HG03175 (cell line): Measurements from ENCODE around the gene KRT86.

Source experiments
- ATAC-seq: cut with Tn5 transposase; IDR thresholded peaks from one replicate; pipeline ENCODE4 v1.9.1; 2021; ENCODE audit warnings: mild to moderate bottlenecking, moderate library complexity; ENCODE audit not compliant: unreplicated experiment

KRT86 gene

DNA sequence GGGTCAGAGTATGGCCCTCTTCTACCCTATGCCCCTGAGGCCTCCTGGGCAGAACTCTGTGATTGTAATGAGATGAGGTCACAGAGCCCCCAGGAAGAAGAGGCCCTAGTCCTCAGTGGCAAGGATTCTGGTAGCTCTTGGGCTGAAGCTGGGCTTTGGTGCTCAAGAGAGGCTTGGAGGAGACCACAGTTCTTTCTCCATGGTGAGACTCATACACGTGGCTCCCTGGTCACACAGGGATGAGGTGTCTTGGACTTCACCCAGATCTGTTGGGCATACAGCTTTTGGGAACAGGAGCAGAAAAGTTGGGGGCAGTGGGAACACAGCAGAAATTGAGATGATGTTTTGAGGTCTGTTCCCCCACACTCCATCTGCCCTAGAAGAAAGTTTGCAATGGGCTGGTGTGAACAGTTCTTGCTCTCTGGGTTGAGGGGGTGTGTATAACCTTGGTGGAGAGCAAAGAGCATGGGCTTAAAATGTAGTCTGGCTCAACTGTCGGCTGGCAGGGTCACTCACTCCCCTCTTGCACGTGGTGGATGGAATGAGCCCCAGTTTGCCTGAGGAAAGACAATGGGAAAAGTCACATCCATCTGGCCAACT lies at the start of gene KRT86:
Gene KRT86, plus strand, starts transcription at position 125 of the 600 bp plus-strand sequence. CDS start 27,272 bp downstream, outside the sequence.
- no peak for ATAC-seq

GRCh38 chr12:52225752-52226151 lies 48.7 kb upstream of the KRT86 start:
- no peak for ATAC-seq

DNA sequence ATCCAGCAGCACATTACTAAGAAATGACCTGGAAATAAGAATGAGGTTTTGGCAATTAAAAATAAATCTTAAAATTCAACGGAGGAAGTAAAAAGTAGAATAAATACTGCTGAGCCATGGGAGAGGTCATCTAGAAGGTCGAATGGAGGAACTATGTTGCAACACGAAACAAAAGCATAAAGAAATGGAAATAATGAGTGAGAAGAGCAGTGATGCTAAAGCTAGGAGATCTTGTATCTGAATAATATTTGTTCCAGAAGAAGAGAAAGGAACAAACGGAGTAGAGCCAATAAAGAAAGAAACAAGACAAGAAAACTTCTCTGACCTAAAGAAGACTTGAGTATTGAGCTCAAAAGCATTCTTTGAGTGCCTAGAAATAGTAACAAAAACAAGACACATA lies 48.0 kb upstream of the KRT86 start:
- ATAC-seq, result no peak

DNA sequence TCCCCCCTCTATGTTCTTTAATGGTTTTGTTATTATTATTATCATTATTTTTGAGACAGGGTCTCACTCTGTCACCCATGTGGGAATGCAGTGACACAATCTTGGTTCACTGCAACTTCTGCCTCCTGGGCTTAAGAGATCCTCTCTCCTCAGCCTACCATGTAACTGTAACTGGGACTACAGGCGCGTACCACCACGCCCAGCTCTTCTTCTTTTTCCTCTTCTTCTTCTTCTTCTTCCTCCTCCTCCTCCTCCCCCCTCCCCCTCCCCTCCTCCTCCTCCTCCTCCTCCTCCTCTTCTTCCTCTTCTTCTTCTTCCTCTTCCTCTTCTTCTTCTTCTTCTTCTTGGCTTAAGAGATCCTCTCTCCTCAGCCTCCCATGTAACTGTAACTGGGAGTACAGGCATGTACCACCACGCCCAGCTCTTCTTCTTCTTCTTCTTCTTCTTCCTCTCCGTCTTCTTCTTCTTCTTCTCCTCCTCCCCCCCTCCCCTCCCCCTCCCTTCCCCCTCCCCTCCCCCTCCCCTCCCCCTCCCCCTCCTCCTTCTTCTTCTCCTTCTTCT lies 46.8 kb upstream of the KRT86 start:
- no peak for ATAC-seq

DNA sequence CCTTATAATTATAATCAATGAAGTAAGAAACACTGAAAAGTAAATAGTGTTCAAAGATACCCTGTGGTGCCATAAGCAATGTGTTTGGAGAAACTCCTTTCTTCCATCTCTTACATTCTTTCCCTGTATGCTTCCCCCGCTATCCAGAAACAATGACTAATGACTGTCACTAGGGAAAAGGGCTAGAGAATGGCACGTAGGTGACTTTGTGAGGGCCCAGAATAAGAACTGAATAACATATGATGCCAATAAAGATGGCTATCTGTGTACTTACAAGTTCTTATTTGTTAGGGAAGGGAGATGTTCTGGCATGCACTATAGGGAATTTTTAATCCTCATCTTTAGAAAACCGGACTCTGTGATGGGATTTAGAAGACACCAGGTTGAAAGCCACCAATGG lies 46.1 kb upstream of the KRT86 start:
- no peak for ATAC-seq

- no peak for ATAC-seq
Observed at GRCh38 chr12:52228931-52229330, 45.5 kb upstream of the KRT86 start.

- ATAC-seq, result no peak
Observed at GRCh38 chr12:52229836-52230343, 44.6 kb upstream of the KRT86 start.

DNA sequence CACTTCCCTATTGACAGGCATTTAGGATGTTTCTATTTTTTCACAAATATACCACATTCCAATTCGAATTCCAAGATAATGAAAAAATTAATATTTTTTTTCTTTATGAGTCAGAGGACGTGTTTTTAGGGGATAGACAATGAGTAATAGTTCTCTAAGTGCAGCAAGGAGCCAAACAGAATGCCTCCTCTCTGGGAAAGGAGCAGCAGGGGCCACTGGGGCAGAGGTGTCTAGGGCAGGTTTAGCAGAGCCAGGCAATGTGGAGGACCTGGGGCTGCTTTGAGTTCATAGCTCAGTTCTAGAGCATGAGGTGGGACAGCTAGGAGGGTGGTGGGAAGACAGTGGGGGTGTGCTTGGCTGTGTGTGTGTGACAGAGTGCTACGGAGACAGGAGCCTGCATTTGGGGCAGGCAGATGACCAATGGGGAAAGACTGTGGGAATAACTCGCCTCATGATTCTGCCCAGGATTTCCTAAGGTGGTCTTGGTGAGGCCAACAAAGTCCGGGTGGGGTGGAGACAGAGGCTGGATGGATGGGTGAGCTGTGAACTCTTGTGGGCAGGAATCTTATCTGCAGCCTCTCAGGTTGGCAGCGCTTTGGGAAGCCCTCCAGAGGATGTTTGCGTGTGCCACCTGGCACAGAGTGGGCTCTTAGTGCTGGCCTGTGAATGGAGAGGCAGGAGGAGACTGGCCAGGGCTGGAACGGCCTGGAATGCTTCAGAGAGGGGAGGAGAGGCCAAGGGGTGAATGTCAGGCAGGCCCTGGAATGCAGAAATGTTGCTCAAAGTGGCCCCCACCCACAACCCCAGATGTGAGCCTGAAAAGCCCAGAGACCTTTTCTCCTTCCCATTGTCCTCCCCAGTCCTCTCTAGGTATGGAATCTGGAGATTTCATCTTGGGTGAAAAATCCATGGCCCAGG lies 43.8 kb upstream of the KRT86 start:
- ATAC-seq, result no peak

DNA sequence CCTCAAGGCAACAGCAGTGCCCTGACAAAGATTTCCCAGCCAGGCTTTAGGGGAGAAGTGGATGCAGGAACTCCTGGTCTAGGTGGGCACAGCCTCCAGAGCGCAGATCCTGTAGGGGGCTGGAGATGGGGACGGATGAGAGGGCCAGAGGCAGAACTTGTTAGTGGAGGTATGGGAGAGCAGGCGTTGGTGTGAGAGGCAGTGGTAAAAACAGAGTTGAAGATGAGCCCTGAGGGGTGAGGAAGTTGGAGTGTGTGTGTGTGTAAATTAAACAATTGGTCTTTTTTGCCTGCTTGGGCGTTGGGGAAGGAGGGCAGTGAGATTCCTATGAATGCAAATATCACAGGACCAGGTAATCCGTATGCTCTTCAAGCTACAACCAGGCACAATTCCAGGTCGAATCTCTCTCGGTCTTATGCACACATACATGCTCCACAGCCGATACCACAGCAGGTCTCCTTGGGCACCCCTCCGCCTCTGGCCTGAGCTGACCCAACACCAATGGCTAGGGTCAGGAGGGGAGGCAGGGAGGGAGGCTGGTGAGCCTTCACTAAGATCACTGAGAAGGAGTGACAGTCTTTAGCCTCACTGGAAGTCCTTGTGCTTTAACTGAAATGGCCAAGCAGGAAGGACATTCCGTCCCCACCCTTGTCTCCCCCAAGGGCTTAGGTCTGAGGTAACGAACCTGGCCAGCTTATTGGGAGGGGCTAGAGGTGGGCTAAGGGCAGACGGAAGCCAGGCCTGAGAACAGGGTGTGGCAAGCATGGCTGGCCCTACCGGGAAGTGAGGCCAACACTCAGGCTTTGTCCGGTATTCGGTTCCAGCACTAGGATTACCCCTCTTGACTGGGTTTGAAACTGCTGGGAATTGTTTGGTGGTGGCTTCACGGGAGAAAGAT lies 42.9 kb upstream of the KRT86 start:
- no peak for ATAC-seq

DNA sequence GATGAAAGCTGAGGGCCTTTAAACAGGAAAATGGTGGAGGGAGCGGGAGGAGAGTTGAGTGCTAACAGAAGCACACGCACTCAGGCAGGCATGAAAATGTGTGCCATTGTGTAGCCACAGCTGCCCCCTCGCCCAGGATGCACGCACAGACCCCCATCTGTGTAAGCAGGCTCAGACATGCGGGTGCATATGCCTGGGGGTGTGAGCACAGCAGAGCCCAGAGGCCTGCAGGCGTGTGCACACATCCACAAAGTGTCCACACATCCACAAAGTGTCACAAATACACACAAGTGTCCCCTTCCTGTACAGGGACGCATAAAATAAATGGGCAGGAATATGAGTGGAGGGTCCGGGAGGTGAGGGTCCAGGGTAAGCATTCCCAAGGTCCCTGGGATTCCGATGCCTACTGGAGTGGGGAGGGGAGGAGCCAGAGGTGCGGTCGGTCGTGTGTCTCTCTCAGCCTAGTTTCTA lies 42.2 kb upstream of the KRT86 start:
- no peak for ATAC-seq

DNA sequence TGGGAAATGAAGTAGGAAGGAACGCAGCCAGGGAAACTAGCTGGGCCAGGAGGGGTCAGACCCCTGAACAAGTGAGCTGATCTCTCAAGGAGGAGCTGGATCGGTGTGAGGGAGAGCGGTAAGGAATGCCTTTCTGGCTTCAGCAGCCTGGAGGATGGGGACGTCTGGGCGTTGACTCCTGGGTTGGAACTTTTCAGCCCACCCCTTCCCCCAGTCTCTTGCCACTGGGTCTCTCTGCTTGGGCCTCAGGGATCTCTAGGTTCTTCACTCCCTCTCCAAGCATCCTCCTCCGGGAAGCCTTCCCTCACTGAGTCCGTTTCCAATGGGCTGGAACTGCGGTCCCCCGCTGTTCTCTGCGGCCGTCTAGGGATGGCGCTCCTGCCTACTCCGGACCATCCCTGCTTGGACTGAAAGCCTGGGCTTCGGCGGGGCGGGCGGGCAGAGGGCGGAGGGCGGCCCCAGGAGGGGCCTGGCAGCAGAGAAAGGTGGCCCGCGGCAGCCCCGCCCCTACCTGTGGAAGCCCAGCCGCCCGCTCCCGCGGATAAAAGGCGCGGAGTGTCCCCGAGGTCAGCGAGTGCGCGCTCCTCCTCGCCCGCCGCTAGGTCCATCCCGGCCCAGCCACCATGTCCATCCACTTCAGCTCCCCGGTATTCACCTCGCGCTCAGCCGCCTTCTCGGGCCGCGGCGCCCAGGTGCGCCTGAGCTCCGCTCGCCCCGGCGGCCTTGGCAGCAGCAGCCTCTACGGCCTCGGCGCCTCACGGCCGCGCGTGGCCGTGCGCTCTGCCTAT lies 41.6 kb upstream of the KRT86 start, which contains the start of gene KRT7:
Gene KRT7, plus strand, starts transcription at position 570 of the 788 bp plus-strand sequence. Its CDS starts 54 bp downstream, at position 624.
- ATAC-seq, result no peak

- no peak for ATAC-seq
Observed at GRCh38 chr12:52233462-52234207, 40.8 kb upstream of the KRT86 start.

GRCh38 chr12:52234223-52234810 lies 40.1 kb upstream of the KRT86 start:
- ATAC-seq, result no peak

- no peak for ATAC-seq
Observed at GRCh38 chr12:52235001-52235764, 39.3 kb upstream of the KRT86 start.

- ATAC-seq, result no peak
Observed at GRCh38 chr12:52235822-52236361, 38.6 kb upstream of the KRT86 start.

- ATAC-seq, result no peak
Observed at GRCh38 chr12:52236386-52237050, 37.9 kb upstream of the KRT86 start.

- no peak for ATAC-seq
Observed at GRCh38 chr12:52238207-52238840, 36.1 kb upstream of the KRT86 start.
